ENCODE data around the gene GPR101.

DNA sequence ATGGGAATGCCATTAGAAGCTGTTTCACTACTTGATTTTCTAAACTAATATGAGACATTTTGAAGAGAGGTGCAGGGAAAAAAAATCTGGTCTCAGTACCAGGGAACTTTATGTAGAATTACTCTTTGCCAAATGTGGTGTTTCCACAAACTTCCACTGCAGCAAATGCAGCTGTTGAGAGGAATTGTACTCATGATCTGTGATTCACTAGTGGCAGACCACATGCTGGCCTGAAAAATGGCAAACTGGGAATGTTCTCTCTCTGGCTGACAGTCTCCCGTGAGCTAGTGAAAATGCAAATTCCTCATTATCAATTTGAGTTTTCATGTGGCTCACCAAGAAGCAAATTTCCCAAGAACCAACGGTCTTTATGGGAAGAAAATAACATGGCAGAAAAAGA, 37.8 kb upstream of the GPR101 start:
- TF ChIP-seq CTCF (IDR thresholded peaks at IDR 0.05): no peak
- TF ChIP-seq POLR2A (IDR thresholded peaks at IDR 0.05): no peak
